ENCODE data around the gene SCLY. TPM values are rescaled to one million over a fixed set of nuclear protein-coding genes. Genes with fewer than 3 reads are reported as not detected.

SCLY gene
- total RNA-seq, 1 donor from 2014 or later: 21.5 TPM

- peak in 1 of 2 experiments; percentile 62 for DNase-seq (ENCODE audit: low spot score in 2 of 2, unreplicated experiment in 2 of 2)
- TF ChIP-seq CTCF (IDR thresholded peaks at IDR 0.05; ENCODE audit: unreplicated experiment): no peak
- Mint-ChIP-seq H3K27me3 (ENCODE audit: low read depth) (peaks cover 32% of the 10 kb centered on the region), H3K27ac (no peak overlapping the region), H3K36me3 (no peaks in the 10 kb centered on the region), H3K9me3 (no peaks in the 10 kb centered on the region), H3K4me1 (peaks cover 3% of the 10 kb centered on the region), H3K4me3 (no peak overlapping the region)
Observed at GRCh38 chr2:238120463-238121298, 59.9 kb downstream of the SCLY start.

GRCh38 chr2:238121511-238122286 lies 60.9 kb downstream of the SCLY start:
- H3K4me3 Mint-ChIP-seq: no peak overlapping the region
- H3K27ac Mint-ChIP-seq: no peak overlapping the region
- H3K27me3 Mint-ChIP-seq (ENCODE audit: low read depth): peaks cover 32% of the 10 kb centered on the region
- H3K36me3 Mint-ChIP-seq: no peaks in the 10 kb centered on the region
- H3K4me1 Mint-ChIP-seq: peaks cover 3% of the 10 kb centered on the region
- DNase-seq (ENCODE audit: low spot score in 2 of 2, unreplicated experiment in 2 of 2): no peak
- TF ChIP-seq CTCF (IDR thresholded peaks at IDR 0.05; ENCODE audit: unreplicated experiment): no peak
- H3K9me3 Mint-ChIP-seq: no peaks in the 10 kb centered on the region

- DNase-seq (ENCODE audit: low spot score in 2 of 2, unreplicated experiment in 2 of 2): no peak
- TF ChIP-seq CTCF (IDR thresholded peaks at IDR 0.05; ENCODE audit: unreplicated experiment): no peak
- Mint-ChIP-seq H3K27ac (no peak overlapping the region), H3K4me1 (peaks cover 3% of the 10 kb centered on the region), H3K36me3 (no peaks in the 10 kb centered on the region), H3K4me3 (no peak overlapping the region), H3K9me3 (no peaks in the 10 kb centered on the region), H3K27me3 (ENCODE audit: low read depth) (peaks cover 26% of the 10 kb centered on the region)
Observed at GRCh38 chr2:238122287-238123217, 61.8 kb downstream of the SCLY start.

- Mint-ChIP-seq H3K27ac (no peak overlapping the region), H3K27me3 (ENCODE audit: low read depth) (peaks cover 18% of the 10 kb centered on the region), H3K4me3 (no peak overlapping the region), H3K36me3 (no peaks in the 10 kb centered on the region), H3K4me1 (peaks cover 3% of the 10 kb centered on the region), H3K9me3 (no peaks in the 10 kb centered on the region)
- TF ChIP-seq CTCF (IDR thresholded peaks at IDR 0.05; ENCODE audit: unreplicated experiment): no peak
- no peak for DNase-seq (ENCODE audit: low spot score in 2 of 2, unreplicated experiment in 2 of 2)
Observed at GRCh38 chr2:238123218-238123971, 62.6 kb downstream of the SCLY start.

Data from mesothelial cell of epicardium (in vitro differentiated cells).